HT-29 (cell line): ENCODE data around the gene SEMA6A. TPM values are rescaled to one million over a fixed set of nuclear protein-coding genes. Genes with fewer than 3 reads are reported as not detected.
"Not testable (repeated sequence)": the region's sequence is repeated elsewhere in the genome, so short reads cannot be mapped to it uniquely, and the experiment has no call there.

Source experiments
- DNase-seq: peaks from one replicate; pipeline ENCODE4 v3.0.0-alpha.2; 2015; ENCODE audit warnings: low spot score
- total RNA-seq: library from RNA; depleted of rRNA; stranded (reverse); fragments of >200 nt; shearing (Covaris generic); gene quantifications from 2 replicates; pipeline ENCODE4 v1.2.3, GENCODE V29; 2014

SEMA6A gene
- total RNA-seq, 1 experiment from 2014 or later = 0.99 TPM

DNA sequence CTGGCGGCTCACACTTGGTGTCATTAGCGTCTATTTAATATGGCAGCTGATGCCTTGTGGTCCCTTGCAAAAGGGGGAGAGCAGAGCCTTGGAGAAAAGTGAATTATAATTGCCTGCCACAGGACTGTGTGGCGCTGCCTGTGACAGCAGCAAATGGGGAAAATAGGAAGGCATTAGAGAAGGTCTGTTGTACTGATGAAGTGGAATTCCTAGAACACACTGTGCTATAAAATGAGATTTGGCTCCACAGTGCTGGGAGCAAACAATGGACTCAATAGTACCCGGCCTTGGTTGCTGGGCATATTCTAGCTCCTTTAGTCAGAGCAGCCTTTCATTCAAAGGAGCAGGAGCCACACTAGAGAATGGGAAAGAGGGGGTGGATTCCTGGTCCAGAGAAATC lies 21.3 kb downstream of the SEMA6A start:
- no peak for DNase-seq

DNA sequence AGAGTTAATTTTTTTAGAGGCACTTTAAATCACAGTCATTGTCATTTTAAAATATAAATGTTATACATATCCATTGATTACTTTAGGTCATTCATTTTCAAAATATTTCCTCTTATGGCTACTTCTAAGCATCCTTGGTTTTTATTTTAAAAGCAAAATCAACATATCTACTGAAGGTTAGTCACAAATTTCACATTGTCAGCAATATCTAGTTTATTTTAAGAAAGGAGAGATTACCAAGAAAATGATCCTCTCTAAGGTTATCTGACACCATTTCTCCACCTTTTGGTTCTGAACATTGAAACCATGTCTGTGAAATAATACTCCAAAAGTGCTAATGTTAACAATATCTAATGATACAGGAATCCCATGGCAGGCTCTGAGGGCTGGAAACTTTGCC lies 24.5 kb downstream of the SEMA6A start:
- DNase-seq = no peak

DNA sequence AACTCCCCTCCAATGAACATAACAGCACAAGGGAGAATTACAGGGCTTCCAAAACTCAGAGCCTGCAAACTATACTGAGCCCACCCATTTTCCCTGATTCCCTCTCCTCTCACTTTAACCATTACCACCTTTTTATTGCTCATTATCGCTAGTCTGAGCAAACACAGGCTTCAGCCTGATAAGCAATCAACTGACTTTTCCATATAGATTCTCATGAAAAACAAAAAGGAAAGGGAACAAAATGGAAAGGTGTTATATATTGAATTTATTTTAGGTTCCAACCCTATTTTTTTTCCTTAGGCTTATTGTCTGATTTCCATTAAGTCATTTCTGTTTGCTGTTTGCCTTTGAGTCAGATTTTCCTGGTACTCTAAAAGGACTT lies 27.9 kb downstream of the SEMA6A start:
- DNase-seq = no peak

DNA sequence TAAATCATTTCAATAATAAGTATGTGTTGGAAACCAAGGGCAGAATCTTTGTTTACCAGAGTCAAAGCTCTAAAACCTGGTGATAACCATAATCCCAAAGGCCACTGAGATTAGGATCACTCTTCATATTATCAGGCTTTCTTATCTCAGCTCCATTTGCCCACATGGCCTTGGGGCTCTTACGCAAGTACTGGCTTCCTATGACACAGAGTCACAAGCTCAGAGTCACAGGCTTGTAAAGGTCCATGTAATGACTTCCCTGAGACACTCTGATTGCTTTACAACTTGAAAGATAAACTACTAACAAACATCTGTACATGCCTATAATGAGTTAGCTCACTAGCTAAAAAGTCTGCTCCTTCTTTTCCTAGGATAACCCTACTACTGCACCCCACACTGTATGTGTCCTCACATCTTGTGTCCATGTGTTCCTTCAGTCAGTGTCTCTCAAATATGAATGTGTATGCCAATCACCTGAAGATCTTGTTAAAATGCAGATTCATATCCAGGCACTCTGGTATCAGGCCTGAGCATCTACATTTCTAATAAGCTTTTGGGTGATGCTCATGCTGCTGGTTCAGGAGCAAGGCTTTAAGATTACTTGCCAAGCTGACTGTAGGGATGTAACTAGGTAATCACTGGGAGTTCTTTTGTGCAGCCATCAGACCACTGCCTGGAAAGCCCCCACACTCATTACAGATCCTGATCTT lies 28.4 kb downstream of the SEMA6A start:
- no peak for DNase-seq

DNA sequence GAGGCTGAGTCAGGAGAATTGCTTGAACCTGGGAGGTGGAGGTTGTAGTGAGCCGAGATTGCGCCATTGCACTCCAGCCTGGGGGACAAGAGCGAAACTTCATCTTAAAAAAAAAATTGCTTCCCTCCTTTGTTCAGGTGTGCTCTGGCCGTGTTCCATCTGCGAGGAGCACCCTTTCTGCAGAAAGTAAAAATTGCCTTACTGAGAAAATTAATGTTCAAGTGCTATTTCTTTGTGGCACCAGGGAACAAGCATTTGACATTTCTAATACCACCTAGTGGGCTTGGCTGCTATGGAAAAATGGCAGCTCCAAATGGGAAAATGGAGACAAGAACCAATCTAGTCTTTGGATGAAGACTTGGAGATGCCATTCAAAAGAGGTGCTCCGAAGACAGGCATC lies 29.2 kb downstream of the SEMA6A start:
- DNase-seq = not testable (repeated sequence)

DNA sequence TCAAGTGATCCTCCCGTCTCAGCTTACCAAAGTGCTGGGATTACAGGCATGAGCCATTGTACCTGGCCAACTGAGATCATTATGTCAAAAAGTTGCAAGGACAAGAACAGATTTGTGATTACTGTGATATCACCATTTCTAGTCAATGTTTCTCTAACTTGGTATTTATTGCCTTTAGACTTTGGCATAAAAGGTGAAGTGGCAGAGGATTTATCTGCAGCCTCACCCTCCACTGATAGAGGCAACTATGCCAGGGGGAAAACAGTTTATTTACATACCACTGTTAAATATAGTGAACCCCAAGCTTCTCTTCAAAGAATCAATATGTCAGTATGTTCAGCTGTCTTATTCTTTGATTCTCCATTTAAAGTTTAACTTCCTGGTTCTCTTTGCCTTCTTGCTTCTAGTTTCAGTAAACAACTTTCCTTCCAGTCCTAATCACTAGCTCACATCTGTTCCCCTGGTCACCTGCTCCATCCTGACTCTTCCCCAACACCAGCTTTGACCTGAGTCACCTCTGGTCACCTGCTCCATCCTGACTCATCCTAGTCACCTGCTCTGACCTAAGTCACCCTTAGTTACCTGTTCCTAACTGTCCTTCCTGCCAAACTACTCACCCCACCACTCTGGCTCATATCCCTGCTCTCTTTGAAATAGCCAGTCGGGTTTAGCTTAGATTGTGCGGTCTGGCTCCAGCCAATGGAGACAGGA lies 29.9 kb downstream of the SEMA6A start:
- DNase-seq = no peak

DNA sequence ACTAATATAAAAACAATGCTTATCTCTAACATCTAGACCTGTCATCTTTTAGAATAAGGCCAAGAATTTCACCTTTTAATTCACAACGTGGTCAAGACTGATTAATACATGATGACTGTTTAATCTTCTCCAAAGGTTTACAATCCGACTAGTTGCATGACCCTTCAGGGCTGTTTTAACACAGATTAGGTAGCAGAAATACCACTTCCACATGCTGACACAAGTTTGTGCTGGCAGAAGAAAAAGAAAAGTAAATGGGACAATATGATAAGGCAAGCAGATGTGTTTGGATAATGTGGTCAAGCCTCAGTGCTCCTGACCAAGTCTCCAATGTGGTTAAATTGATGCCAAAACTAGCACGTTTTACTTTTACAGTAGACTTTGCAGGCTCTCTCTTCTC lies 31.1 kb downstream of the SEMA6A start:
- no peak for DNase-seq

DNA sequence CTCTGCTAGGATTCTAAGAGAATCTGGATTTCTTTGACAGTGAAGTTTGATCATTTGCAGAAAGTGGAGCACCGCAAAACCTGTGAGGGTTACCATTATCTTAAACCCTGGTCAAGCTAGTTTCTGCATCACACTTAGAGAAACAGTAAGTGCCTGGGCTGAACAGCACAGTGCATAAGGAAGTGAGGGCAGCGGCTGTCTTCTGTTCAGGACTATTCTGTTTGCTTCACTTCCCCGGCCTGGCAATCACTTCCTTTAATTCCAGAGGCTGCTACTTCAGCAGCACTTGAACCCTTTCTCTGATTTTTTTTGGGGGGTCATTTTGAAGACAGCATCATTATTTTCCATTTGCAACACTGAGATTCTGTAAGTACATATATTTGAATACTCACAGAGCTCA lies 32.0 kb downstream of the SEMA6A start:
- no peak for DNase-seq

DNA sequence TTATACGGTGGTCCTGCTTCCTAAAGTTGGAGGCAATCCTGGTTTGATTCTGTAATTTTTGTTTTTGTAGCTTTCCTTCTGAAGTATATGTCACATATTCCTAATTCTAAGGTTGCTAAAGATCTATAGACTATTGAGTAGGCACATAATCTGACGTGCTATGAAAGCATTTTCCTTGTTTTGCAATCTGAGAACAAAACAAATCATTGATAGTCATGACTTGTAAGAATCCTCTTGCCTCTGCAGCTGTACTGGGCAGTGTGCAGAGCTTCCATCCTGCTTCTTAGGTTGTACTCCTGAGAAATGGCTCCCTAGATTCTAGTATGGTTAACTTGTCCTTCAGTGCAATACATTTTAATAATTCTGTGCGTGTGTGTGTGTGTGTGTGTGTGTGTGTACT lies 35.4 kb downstream of the SEMA6A start:
- no peak for DNase-seq

DNA sequence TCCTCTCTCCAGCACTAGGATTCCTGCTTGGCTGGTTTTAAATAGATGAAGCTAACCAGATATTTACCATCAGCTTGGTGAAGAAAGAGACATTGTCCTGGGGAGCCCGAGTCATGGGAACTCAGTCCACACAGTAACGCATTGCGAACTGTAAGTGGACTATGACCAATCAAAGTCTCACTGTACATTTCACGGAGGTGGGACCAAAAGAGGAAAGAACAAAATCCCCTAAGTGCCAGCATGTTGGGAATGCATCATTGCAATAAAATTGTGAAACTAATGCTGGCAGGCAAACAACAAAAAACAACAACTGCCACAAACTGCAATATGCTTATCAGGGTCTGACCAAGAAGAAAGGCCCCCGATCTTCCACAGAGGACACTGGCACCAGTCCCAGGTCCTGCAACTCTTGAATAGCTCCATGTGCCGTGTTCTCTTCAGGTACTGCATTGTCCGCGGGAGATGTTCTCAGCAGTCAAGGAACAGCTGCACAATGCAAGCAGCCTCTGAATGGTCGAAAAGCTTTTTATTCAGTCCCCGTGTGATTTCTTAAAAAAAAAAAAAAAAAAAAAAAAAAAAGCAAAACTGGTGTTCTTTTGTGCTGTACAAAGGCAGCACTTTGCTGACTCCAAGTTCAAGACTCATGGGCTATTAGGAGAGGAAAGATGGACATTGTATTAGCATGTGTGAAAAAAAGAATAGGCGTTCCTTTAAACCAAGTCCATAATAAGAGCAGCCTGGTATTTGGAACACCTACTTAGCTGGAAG lies 38.1 kb downstream of the SEMA6A start:
- DNase-seq = no peak

DNA sequence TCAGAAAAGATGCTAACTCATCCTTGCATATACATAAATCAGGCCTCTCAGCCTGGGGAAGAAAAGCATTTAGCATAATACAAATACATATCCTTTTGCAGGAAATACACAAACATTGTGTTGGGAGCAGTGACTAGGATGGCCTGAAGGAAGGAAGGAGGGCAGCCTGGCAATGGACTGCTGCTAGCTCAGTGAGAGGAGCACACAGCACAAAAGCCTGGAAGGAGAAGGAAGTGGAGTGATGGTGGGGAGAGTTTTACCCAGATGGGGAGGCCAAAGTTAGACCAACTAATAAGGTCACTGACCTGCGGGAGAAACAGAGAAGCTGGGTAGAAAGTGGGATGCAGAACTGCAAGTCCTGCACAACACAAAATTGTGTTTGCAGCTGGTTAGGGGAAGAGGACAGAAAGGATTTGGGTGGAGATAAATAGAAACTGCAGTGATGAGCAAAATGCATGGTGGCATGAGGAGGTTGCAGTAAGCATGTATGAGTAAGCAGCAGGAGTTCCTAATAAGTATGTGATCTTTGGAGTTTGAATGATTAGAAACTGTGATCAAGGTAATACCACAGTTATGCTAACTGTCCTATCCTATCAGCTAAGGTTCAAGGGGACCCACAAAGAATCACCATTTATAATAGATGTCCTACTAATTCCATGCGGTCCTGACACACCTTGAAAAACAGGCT lies 39.5 kb downstream of the SEMA6A start:
- no peak for DNase-seq

DNA sequence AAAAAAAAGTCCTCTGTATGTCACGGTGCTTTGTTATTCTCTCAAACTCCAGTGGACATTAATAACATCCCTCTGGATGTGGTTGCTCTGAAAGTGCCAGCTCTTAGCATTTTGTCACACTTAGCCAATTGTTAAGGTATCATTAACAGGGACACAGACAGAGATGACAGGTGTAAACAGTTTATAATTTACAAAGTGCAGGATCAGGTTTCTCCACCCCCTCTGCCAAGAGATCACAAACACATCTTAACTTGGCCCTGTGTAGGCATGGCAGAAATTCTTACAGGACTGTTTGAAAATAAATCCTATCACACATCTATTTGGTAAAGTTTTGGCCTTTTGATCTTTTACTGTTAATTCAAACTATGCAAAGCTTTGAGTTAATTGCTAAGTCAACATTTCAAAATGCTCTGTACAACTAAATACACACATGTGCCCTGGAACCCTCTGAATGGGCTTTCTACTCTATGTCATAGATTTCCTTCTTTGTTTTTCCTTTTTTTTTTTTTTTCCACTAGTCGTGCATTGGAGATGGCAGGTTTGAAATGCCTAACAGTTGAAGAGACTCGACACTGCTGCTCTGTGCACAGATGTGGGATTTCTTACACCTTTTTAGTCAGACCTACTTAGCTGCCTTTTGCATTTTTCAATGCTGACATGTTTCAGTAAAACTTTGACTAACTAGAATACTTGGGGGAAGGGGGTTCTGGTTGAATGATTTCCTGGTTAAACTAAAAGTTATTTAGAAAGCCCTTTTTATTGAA lies 41.7 kb downstream of the SEMA6A start:
- DNase-seq = no peak

DNA sequence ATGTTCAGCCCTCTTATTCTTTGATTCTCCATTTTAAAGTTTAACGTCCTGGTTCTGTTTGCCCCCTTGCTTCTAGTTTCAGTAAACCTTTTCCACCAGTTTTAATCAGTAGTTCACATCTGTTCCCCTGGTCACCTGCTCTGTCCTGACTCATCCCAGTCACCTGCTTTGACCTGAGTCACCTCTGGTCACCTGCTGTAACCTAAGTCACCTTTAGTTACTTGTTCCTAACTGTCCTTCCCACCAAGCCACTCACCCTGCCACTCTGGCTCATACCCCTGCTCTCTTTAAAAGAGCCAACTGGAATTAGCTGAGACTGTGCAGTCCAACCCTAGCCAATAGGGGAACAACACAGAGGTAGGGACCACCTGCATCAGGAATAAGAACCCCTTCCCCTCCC lies 43.0 kb downstream of the SEMA6A start:
- DNase-seq = no peak

DNA sequence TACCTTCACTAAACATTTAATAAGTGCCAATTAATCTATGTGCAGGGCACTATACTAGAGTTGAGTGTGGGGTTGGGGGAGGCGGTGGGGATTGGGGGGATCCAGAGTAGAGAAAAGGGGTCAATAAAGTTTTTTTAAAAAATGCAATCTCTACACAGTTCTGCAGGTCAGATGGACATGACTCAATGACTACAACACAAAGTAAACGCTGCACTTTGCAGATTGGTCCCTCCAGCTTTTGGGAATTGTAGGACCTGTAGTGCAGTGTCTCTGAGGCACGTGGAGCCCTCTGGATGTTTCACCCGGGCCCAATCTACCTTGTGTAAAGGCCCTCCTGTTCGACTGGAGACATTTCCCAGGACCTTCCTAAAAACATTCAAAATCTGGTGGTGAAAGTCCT lies 43.5 kb downstream of the SEMA6A start:
- DNase-seq = no peak

DNA sequence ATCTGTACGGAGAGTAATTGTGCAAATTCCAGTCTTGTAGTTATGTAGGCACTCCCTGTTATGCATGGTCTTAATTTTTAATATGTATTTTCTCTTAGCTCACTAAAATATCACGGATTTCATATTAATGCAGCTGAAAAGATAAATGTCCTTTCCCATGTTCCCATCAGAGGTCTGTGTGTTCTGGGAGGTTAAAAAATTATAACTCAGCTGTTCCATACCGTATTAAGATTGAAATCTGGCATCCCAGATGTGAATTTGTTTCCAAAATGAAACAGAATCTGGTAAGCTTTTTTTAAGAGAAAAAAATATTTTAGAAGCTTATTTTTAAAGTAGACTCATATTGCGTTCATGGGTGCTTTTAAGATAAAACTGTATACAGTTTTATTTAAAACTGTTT lies 44.3 kb downstream of the SEMA6A start:
- DNase-seq = no peak

DNA sequence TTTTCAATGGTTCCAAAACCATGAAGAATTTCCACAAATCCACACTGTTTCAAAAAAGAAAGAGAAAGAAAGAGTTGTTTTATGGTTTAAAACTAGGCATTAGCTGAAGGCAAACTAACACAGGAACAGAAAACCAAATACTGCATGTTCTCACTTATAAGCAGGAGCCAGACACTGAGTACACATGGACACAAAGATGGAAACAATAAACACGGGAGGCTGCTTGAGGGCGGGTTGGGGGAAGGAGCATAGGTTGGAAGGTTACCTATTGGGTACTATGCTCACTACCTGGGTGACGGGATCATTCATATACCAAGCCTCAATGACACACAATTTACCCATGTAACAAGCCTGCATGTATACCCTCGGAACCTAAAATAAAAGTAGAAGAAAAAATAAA lies 45.0 kb downstream of the SEMA6A start:
- no peak for DNase-seq

DNA sequence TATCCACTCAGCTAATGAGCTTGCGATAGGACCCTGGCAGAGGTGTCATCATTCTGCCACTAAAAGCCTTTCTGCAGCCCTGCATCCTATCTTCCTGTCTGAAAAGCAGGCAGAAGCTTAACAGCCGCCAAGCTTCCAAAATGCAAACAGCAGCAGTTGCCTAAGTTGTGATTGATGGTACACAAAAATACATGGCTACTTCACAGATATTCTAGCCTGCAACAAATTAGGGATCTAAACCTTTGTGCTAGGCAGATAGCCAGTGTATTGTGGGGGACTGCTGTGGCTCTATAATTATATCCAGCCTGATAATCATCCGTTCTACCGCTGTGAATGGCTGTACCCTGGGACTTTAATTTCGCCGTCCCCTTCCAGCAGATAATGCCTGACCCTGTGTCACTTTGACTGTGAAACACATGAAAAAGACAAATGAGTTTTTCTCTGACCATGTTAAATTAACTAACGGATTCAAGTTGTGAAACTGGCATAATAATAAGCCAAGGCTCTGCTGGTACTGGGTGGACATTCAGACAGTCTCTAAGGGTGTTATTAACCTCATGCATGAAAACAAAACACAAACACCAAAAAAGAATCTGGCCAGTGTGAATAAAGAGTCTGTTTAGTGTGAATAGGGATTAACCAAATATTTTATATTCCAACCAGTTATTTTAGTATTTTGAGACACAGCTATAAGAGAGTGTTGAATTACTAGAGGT lies 45.9 kb downstream of the SEMA6A start:
- no peak for DNase-seq

DNA sequence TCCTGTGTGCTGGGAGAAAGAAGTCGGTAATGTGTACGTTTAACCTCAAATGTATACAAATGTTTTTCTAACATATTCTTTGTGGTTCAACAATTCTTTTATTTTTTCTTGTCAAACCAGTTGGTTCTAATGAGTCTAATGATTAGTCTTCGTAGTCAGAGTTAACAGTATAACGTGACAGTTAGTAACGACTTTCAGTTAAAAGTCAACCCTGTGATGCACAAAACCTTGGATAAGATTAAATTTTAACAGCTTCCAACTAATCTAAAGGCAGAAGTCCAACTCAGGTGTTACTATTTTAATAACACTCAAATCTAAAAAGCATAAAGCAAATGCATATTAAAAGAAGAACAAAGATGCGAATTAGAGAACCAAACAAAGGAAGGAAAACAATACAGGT lies 47.0 kb downstream of the SEMA6A start:
- DNase-seq = no peak

DNA sequence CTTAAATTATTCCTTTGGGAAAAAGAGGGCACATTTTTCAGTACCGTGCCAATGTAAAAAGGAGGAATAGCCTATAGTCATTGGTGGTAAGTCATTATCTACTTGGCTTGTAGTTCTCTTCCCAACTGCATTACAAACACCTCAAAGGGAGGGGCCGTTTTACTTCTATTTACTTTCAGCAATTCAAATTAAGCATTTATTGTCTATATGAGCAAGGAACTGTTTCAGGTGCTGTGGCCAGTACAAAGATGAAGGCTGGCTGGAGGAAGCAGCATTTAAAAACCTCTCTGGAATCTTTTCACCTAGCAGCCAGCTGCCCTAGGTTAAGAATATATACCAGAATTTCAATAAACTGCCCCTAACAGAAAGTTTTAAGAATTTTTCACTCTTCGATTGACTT lies 48.9 kb downstream of the SEMA6A start:
- DNase-seq = no peak

DNA sequence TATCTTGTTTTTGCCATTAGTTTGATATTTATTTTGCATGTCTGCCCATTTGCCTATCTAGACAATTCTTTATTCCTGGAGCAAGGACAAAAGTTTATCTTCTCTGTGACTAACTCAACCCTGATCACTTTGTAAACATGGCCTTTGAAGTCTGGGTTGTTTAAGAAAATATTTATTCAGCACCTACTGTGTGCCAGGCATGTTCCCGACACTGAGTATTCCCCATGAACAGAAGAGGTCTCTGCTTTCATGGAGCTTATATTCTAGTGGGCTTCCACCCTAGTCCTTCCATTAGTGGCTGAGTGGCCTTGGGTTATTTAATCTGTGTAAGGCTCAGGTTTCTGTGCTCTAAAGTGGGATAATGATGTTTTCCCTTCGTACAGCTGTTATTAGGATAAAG lies 49.7 kb downstream of the SEMA6A start:
- DNase-seq = no peak
